ENCODE measurements around the gene OR10V1. TPM values are rescaled to one million over a fixed set of nuclear protein-coding genes. Genes with fewer than 3 reads are reported as not detected.

Gene OR10V1
- total and polyA plus RNA-seq, 8 donors, result not detected

DNA sequence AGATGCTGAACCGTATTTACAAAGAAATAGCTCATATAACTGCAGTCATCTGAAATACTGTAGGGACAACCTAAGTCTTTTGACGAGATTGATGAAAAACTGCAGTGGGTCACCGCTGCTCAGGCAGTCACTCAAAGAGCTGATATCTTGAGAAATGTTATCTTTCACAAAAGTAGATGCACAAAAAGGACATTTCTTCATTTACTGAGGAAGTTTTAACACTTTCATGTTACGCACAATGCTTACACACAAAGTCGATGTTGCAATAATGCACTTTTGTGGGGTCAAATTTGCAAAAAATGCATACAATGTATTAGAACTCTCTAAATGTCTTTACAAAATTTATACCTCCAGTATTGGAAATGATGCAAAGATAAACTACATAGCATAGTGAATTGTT is 16.2 kb upstream of the OR10V1 start:
- Histone ChIP-seq H3K4me3 (no peak overlapping the region), H3K27ac (no peak overlapping the region), H3K27me3 (no peaks in the 10 kb centered on the region), H3K9me3 (no peaks in the 10 kb centered on the region), H3K36me3 (no peaks in the 10 kb centered on the region), H3K4me1 (no peaks in the 10 kb centered on the region)
- no peak for ATAC-seq
- TF ChIP-seq, protein P1, sequence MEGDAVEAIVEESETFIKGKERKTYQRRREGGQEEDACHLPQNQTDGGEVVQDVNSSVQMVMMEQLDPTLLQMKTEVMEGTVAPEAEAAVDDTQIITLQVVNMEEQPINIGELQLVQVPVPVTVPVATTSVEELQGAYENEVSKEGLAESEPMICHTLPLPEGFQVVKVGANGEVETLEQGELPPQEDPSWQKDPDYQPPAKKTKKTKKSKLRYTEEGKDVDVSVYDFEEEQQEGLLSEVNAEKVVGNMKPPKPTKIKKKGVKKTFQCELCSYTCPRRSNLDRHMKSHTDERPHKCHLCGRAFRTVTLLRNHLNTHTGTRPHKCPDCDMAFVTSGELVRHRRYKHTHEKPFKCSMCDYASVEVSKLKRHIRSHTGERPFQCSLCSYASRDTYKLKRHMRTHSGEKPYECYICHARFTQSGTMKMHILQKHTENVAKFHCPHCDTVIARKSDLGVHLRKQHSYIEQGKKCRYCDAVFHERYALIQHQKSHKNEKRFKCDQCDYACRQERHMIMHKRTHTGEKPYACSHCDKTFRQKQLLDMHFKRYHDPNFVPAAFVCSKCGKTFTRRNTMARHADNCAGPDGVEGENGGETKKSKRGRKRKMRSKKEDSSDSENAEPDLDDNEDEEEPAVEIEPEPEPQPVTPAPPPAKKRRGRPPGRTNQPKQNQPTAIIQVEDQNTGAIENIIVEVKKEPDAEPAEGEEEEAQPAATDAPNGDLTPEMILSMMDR (IDR thresholded peaks at IDR 0.05), result no peak
- intact Hi-C loops (cut with DNase I), result no loop called here
- FAIRE-seq, result no peak
- 74 to 83% methylated on average over 5 of the region's 5 CpGs for WGBS, 2 donors
- DNase-seq, result no peak

- Histone ChIP-seq H3K9me3 (no peaks in the 10 kb centered on the region), H3K4me3 (no peak overlapping the region), H3K27me3 (no peaks in the 10 kb centered on the region), H3K4me1 (no peaks in the 10 kb centered on the region), H3K36me3 (no peaks in the 10 kb centered on the region), H3K27ac (no peak overlapping the region)
- DNase-seq (no peak), ATAC-seq (no peak), FAIRE-seq (no peak)
- 53 to 67% methylated on average over 1 of the region's 1 CpG for WGBS, 2 donors
- TF ChIP-seq, protein P1 (IDR thresholded peaks at IDR 0.05), result no peak
- intact Hi-C loops (cut with DNase I), result no loop called here
Measured at GRCh38 chr11:59728913-59729312, 15.3 kb upstream of the OR10V1 start.

GRCh38 chr11:59728154-59728553 is 14.5 kb upstream of the OR10V1 start:
- Histone ChIP-seq H3K27me3 (no peaks in the 10 kb centered on the region), H3K9me3 (no peaks in the 10 kb centered on the region), H3K4me3 (no peak overlapping the region), H3K36me3 (no peaks in the 10 kb centered on the region), H3K27ac (no peak overlapping the region), H3K4me1 (no peaks in the 10 kb centered on the region)
- TF ChIP-seq, protein P1 (IDR thresholded peaks at IDR 0.05), result no peak
- 70 to 76% methylated on average over 3 of the region's 3 CpGs for WGBS, 2 donors
- FAIRE-seq, result no peak
- ATAC-seq, result no peak
- no peak for DNase-seq
- intact Hi-C loops (cut with DNase I), result no loop called here

- no peak overlapping the region for H3K4me3 ChIP-seq
- no peaks in the 10 kb centered on the region for H3K4me1 ChIP-seq
- 100% methylated on average over 1 of the region's 1 CpG for WGBS, 2 donors
- TF ChIP-seq, protein P1 (IDR thresholded peaks at IDR 0.05), result no peak
- FAIRE-seq (no peak), ATAC-seq (no peak), DNase-seq (no peak)
- H3K9me3 ChIP-seq, result no peaks in the 10 kb centered on the region
- no peak overlapping the region for H3K27ac ChIP-seq
- H3K36me3 ChIP-seq, result no peaks in the 10 kb centered on the region
- intact Hi-C loops (cut with DNase I), result no loop called here
- no peaks in the 10 kb centered on the region for H3K27me3 ChIP-seq
Measured at GRCh38 chr11:59727426-59727825, 13.8 kb upstream of the OR10V1 start.

GRCh38 chr11:59724066-59724465 is 10.4 kb upstream of the OR10V1 start:
- TF ChIP-seq, protein P1 (IDR thresholded peaks at IDR 0.05), result no peak
- no peaks in the 10 kb centered on the region for H3K4me1 ChIP-seq
- peaks cover 0 to 2% (median 0%) of the 10 kb centered on the region in 4 donors for H3K27me3 ChIP-seq
- H3K27ac ChIP-seq, result no peak overlapping the region
- FAIRE-seq, result no peak
- WGBS, 2 donors, result 71 to 80% methylated on average over 3 of the region's 3 CpGs
- no peak overlapping the region for H3K4me3 ChIP-seq
- DNase-seq, result no peak
- ATAC-seq, result no peak
- H3K36me3 ChIP-seq, result no peaks in the 10 kb centered on the region
- intact Hi-C loops (cut with DNase I), result no loop called here
- no peaks in the 10 kb centered on the region for H3K9me3 ChIP-seq

Data from pancreas (tissue), 10 donors.